ENCODE results near the gene ZSCAN18. TPM values are rescaled to one million over a fixed set of nuclear protein-coding genes. Genes with fewer than 3 reads are reported as not detected.
A peak's percentile ranks its signal among the peaks of the same experiment; 100 is the strongest.

The ZSCAN18 gene
- total RNA-seq, 1 experiment from 2014 or later = not detected

DNA sequence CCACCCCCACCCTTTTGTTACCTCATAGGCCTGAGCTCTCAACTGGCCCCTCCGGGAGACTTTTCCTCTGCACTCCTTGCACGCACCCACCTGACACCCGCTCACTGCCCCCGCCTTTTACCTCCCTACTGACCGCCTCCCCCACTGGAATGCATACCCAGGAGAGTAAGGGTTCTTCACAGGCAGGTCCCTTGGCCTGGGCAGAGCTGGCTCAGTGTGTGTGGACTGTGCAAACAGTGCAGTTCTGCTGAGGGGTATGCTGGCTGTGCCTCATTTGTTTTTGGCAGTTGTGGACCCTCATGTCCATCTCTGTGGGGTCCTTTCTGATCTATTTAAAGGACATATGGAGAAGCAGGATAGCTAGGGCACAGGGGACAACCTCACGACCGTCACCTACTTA is 5.0 kb downstream of the ZSCAN18 start:
- DNase-seq = no peak
- Histone ChIP-seq H3K9me2 (replicated peaks; ENCODE audit: insufficient read depth, low read length) (no peaks in the 10 kb centered on the region), H3K4me3 (ENCODE audit: low read length) (no peak overlapping the region), H3K9ac (ENCODE audit: low read length) (no peak overlapping the region), H3K27ac (ENCODE audit: low read length) (no peak overlapping the region), H4K20me1 (ENCODE audit: insufficient read depth, low read depth, low read length) (no peaks in the 10 kb centered on the region), H3K79me2 (ENCODE audit: low read length) (no peaks in the 10 kb centered on the region), H3K4me2 (ENCODE audit: low read depth, low read length, poor library complexity, severe bottlenecking) (no peak overlapping the region), H3K4me1 (ENCODE audit: low read length) (no peaks in the 10 kb centered on the region), H3K36me3 (ENCODE audit: insufficient read depth, low read length) (no peaks in the 10 kb centered on the region), H3K9me3 (ENCODE audit: low read length) (peaks cover 47% of the 10 kb centered on the region), H3K27me3 (ENCODE audit: low read length) (no peaks in the 10 kb centered on the region), H2AFZ (ENCODE audit: low read length) (no peak overlapping the region)

DNA sequence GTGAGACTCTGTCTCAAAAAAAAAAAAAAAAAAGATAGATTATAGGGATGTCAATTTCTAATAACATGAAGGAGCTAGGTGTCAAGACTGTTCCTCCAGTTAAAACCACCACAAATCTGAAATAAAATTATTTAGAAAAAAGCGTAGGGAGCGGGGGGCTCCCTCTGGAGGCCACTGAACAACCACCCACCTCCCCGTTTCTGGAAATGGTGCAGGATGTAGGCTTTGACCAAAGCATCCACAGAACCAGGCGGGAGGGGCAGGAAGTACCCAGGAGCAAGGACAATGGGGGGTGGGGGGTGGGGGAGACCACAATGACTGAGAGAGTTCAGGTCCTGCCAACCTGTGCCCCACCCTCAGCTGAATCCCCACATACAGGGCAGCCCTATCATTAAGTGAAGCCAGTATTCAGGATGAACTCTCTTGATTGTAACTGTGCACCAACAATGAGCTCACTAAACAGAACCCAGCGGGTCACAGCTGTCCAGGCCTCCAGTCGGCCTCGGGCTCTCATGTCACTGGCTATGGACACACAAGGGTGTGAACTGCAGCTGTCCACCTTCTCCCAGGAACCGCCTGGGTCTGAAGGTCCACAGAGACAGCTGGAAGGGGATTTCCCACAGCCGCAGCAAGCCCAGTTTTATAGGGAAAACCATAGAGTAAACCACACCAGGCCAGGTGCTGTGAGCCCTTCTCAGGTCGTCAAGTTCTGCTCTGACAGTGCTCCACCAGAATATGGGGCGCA is 6.6 kb downstream of the ZSCAN18 start:
- Histone ChIP-seq H3K4me2 (ENCODE audit: low read depth, low read length, poor library complexity, severe bottlenecking) (no peak overlapping the region), H3K36me3 (ENCODE audit: insufficient read depth, low read length) (no peaks in the 10 kb centered on the region), H3K4me3 (ENCODE audit: low read length) (no peak overlapping the region), H3K9ac (ENCODE audit: low read length) (no peak overlapping the region), H2AFZ (ENCODE audit: low read length) (no peak overlapping the region), H3K9me2 (replicated peaks; ENCODE audit: insufficient read depth, low read length) (no peaks in the 10 kb centered on the region), H3K9me3 (ENCODE audit: low read length) (peaks cover 42% of the 10 kb centered on the region), H3K4me1 (ENCODE audit: low read length) (no peaks in the 10 kb centered on the region), H3K27me3 (ENCODE audit: low read length) (no peaks in the 10 kb centered on the region), H4K20me1 (ENCODE audit: insufficient read depth, low read depth, low read length) (no peaks in the 10 kb centered on the region), H3K79me2 (ENCODE audit: low read length) (no peaks in the 10 kb centered on the region), H3K27ac (ENCODE audit: low read length) (no peak overlapping the region)
- DNase-seq = no peak

DNA sequence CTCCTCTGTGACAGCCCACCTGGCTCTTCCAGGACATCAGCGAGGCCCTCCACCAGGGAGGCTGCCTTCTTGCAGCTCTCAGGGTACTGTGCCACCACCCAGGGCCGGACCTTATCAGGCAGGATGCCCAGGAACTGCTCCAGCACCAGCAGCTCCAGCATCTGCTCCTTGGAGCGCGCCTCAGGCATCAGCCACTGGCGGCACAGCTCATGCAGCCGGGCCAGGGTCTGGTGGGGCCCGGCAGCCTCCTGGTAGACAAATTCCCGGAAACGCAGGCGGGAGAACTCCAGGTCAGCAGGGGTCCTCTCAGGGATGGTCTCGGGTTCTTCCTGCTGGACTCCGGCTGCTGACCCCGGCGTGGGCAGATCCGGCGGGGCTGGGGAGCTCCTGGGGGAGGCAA is 8.2 kb downstream of the ZSCAN18 start:
- DNase-seq = no peak
- Histone ChIP-seq H3K9ac (ENCODE audit: low read length) (no peak overlapping the region), H3K9me3 (ENCODE audit: low read length) (peaks cover 41% of the 10 kb centered on the region; the same call in 1 of the 2 replicates), H3K9me2 (replicated peaks; ENCODE audit: insufficient read depth, low read length) (no peaks in the 10 kb centered on the region), H3K4me1 (ENCODE audit: low read length) (no peaks in the 10 kb centered on the region), H4K20me1 (ENCODE audit: insufficient read depth, low read depth, low read length) (no peaks in the 10 kb centered on the region), H3K36me3 (ENCODE audit: insufficient read depth, low read length) (no peaks in the 10 kb centered on the region), H2AFZ (ENCODE audit: low read length) (no peak overlapping the region), H3K79me2 (ENCODE audit: low read length) (no peaks in the 10 kb centered on the region), H3K4me3 (ENCODE audit: low read length) (no peak overlapping the region), H3K4me2 (ENCODE audit: low read depth, low read length, poor library complexity, severe bottlenecking) (no peak overlapping the region), H3K27ac (ENCODE audit: low read length) (no peak overlapping the region), H3K27me3 (ENCODE audit: low read length) (no peaks in the 10 kb centered on the region)

DNA sequence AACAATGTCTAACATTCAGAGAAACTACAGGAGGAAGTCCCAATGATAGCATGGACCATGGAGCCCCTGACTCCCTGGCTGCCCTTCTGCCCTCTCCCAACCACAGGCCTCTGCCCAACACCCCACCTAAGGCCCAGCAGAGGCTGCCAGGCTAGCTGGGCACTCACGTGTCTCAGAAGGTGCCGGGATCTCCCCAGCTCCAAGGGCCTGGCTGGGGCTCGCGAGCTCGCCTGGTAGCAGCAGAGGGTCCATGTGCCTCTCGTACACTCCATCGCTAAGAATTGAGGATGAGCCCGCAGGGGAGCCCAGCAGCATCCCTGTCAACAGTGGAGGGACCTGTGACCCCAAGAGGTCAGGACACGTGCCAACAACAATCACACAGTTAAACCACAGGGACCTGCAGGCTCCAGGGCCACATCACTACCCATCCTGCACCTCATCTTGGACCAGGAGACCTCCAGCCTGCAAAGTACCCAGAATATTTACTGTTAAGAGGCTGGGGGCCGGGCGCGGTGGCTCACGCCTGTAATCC is 9.4 kb downstream of the ZSCAN18 start:
- Histone ChIP-seq H3K27me3 (ENCODE audit: low read length) (no peaks in the 10 kb centered on the region), H3K9me3 (ENCODE audit: low read length) (peaks cover 51% of the 10 kb centered on the region; the same call in 1 of the 2 replicates), H4K20me1 (ENCODE audit: insufficient read depth, low read depth, low read length) (no peaks in the 10 kb centered on the region), H3K4me1 (ENCODE audit: low read length) (no peaks in the 10 kb centered on the region), H3K9me2 (replicated peaks; ENCODE audit: insufficient read depth, low read length) (no peaks in the 10 kb centered on the region), H3K36me3 (ENCODE audit: insufficient read depth, low read length) (peaks cover 4% of the 10 kb centered on the region; the same call in 1 of the 2 replicates), H3K4me3 (ENCODE audit: low read length) (no peak overlapping the region), H2AFZ (ENCODE audit: low read length) (no peak overlapping the region), H3K9ac (ENCODE audit: low read length) (no peak overlapping the region), H3K79me2 (ENCODE audit: low read length) (no peaks in the 10 kb centered on the region), H3K27ac (ENCODE audit: low read length) (no peak overlapping the region), H3K4me2 (ENCODE audit: low read depth, low read length, poor library complexity, severe bottlenecking) (no peak overlapping the region)
- DNase-seq = no peak

DNA sequence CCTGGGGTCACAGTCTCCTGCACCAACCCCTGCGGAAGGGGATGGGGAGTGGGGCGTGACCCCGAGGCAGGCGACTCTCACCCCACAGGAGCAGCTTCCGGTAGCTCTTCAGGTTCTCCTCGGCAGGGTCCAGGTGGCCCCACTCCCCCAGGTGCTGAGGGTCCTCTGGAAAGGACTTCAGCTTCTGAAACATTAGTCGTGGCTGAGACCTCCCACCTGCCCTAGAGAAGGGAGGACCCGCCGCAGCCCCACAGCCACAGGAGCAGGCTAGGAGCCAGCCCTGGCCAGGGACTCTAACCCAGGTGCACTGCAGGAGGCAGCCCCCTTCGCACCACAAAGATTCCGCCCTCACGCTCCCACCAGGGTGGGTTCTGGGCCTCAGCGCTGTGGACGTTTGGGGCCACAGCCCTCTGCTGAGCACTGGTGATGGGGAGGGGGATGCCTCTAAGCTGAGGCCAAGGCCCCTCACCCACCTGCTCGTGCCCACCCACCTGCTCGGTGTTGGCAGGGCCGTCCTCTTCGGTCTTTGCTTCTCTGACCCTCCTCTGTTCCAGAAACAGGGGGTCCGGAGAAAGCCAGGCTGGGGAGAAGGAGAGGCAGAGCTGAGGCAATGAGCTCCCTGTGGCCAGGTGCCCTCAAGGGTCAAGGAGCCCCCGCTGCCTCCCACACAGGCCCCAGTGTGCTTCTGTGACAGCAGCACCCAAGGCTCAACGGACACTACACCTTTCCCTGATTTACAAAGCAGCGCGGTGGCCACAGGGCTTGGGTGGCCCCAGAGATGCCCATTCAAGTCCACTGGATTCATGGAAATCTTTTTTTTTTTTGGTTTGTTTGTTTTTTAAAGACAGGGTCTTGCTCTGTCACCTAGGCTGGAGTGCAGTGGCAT is 11.0 kb downstream of the ZSCAN18 start:
- Histone ChIP-seq H2AFZ (ENCODE audit: low read length) (no peak overlapping the region), H3K27me3 (ENCODE audit: low read length) (no peaks in the 10 kb centered on the region), H3K79me2 (ENCODE audit: low read length) (no peaks in the 10 kb centered on the region), H4K20me1 (ENCODE audit: insufficient read depth, low read depth, low read length) (no peaks in the 10 kb centered on the region), H3K9me3 (ENCODE audit: low read length) (peaks cover 49% of the 10 kb centered on the region; the same call in 1 of the 2 replicates), H3K9ac (ENCODE audit: low read length) (no peak overlapping the region), H3K27ac (ENCODE audit: low read length) (no peak overlapping the region), H3K4me2 (ENCODE audit: low read depth, low read length, poor library complexity, severe bottlenecking) (no peak overlapping the region), H3K36me3 (ENCODE audit: insufficient read depth, low read length) (peaks cover 4% of the 10 kb centered on the region; the same call in 1 of the 2 replicates), H3K4me1 (ENCODE audit: low read length) (no peaks in the 10 kb centered on the region), H3K4me3 (ENCODE audit: low read length) (no peak overlapping the region), H3K9me2 (replicated peaks; ENCODE audit: insufficient read depth, low read length) (no peaks in the 10 kb centered on the region)
- no peak for DNase-seq

DNA sequence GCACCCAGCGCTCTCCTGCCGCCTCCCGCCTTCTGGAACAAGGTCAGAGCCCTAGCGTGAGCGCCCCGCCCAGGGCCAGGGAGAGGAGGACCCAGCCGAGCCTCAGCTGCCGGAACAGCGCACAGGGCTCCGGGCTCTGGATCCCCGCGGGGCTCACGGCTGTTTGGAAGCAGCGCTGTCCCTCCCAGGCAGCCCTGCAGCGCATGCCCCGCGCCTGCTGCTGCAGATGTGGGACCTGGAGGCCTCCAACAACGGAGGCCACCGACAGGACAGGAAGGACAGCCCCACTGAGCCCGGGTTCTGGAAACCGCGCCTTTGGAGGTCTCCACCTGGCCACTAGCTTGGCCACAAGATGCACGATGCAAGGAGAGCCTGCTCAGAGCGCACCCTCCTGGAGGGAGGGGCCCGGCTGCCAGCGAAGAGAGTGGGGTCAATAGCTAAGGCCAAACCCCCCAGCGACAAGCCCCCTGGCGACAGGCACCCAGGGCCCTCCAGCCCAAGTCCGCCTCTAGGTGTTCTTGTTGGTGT is 12.6 kb downstream of the ZSCAN18 start:
- Histone ChIP-seq H3K9me3 (ENCODE audit: low read length) (peaks cover 43% of the 10 kb centered on the region; the same call in 1 of the 2 replicates), H3K27me3 (ENCODE audit: low read length) (no peaks in the 10 kb centered on the region), H3K36me3 (ENCODE audit: insufficient read depth, low read length) (peaks cover 4% of the 10 kb centered on the region; the same call in 1 of the 2 replicates), H3K4me3 (ENCODE audit: low read length) (peak overlapping the region; percentile 25; the same call in 1 of the 2 replicates), H3K9ac (ENCODE audit: low read length) (no peak overlapping the region), H3K27ac (ENCODE audit: low read length) (no peak overlapping the region), H3K4me2 (ENCODE audit: low read depth, low read length, poor library complexity, severe bottlenecking) (no peak overlapping the region), H4K20me1 (ENCODE audit: insufficient read depth, low read depth, low read length) (no peaks in the 10 kb centered on the region), H2AFZ (ENCODE audit: low read length) (no peak overlapping the region), H3K4me1 (ENCODE audit: low read length) (no peaks in the 10 kb centered on the region), H3K9me2 (replicated peaks; ENCODE audit: insufficient read depth, low read length) (no peaks in the 10 kb centered on the region), H3K79me2 (ENCODE audit: low read length) (no peaks in the 10 kb centered on the region)
- no peak for DNase-seq

DNA sequence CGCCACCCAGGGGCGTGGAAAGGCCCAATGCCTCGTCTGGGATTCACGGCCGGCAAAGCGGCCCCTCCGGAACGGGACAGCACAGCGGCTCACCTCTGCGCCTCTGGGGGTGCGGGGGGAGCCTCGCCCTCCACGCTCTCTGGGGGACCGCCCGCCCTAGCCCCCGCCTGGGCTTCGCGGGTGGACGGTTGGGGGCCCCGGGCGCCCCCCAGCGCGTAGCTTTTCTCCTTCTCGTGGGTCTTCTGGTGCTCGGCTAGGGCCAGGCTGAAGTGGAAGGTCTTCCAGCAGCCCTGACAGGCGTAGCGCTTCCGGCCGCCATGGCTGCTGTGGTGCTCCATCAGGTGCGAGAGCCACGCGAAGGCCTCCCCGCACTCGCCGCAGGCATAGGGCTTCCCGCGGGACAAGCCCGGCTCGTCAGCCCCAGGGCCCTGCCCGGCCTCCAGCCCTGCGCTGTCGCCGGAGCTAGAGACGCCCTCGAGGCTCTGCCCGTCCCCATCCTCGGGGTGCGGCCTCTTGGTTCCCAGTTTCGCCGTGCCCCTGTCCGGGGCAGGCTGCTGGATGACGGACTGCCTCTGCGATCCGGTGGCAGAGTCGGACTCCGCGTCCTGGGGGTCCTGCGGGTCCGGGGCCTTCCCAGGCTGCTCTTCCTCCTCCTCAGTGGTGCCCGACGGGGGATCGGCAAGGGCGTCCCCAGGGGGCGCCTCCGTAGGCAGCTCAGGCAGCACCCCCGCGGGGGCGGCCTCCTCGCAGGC is 13.3 kb downstream of the ZSCAN18 start:
- H2AFZ ChIP-seq (ENCODE audit: low read length) = no peak overlapping the region
- DNase-seq = no peak
- no peak overlapping the region for H3K4me2 ChIP-seq (ENCODE audit: low read depth, low read length, poor library complexity, severe bottlenecking)
- H3K27ac ChIP-seq (ENCODE audit: low read length) = no peak overlapping the region
- no peaks in the 10 kb centered on the region for H3K79me2 ChIP-seq (ENCODE audit: low read length)
- H3K9me2 ChIP-seq (replicated peaks; ENCODE audit: insufficient read depth, low read length) = no peaks in the 10 kb centered on the region
- no peaks in the 10 kb centered on the region for H3K4me1 ChIP-seq (ENCODE audit: low read length)
- no peaks in the 10 kb centered on the region for H4K20me1 ChIP-seq (ENCODE audit: insufficient read depth, low read depth, low read length)
- no peak overlapping the region for H3K9ac ChIP-seq (ENCODE audit: low read length)
- peaks cover 4% of the 10 kb centered on the region; the same call in 1 of the 2 replicates for H3K36me3 ChIP-seq (ENCODE audit: insufficient read depth, low read length)
- H3K4me3 ChIP-seq (ENCODE audit: low read length) = no peak overlapping the region
- H3K9me3 ChIP-seq (ENCODE audit: low read length) = peaks cover 41% of the 10 kb centered on the region; the same call in 1 of the 2 replicates
- H3K27me3 ChIP-seq (ENCODE audit: low read length) = no peaks in the 10 kb centered on the region
